ENCODE data around the gene RREB1.

RREB1 gene

GRCh38 chr6:7165002-7165889, 57.5 kb downstream of the RREB1 start:
- no peak for DNase-seq

- DNase-seq: no peak
Observed at GRCh38 chr6:7165890-7166267, 58.1 kb downstream of the RREB1 start.

- DNase-seq: no peak
Observed at GRCh38 chr6:7166410-7167293, 58.9 kb downstream of the RREB1 start.

- no peak for DNase-seq
Observed at GRCh38 chr6:7169296-7169721, 61.5 kb downstream of the RREB1 start.

GRCh38 chr6:7170117-7170732, 62.5 kb downstream of the RREB1 start:
- no peak for DNase-seq

- DNase-seq: no peak
Observed at GRCh38 chr6:7171119-7171518, 63.4 kb downstream of the RREB1 start.

GRCh38 chr6:7171733-7172132, 64.0 kb downstream of the RREB1 start:
- DNase-seq: no peak

GRCh38 chr6:7172649-7173048, 64.9 kb downstream of the RREB1 start:
- no peak for DNase-seq

- DNase-seq: no peak
Observed at GRCh38 chr6:7173843-7174503, 66.2 kb downstream of the RREB1 start.

- no peak for DNase-seq
Observed at GRCh38 chr6:7175462-7175861, 67.7 kb downstream of the RREB1 start.

- DNase-seq: no peak
Observed at GRCh38 chr6:7176208-7176607, 68.4 kb downstream of the RREB1 start.

- no peak for DNase-seq
Observed at GRCh38 chr6:7178280-7178679, 70.5 kb downstream of the RREB1 start.

GRCh38 chr6:7180751-7181150, 73.0 kb downstream of the RREB1 start:
- no peak for DNase-seq

GRCh38 chr6:7183707-7184106, 75.9 kb downstream of the RREB1 start:
- DNase-seq: no peak

GRCh38 chr6:7184502-7184901, 76.7 kb downstream of the RREB1 start:
- no peak for DNase-seq

GRCh38 chr6:7185561-7185960, 77.8 kb downstream of the RREB1 start:
- DNase-seq: no peak

- DNase-seq: no peak
Observed at GRCh38 chr6:7188492-7188891, 80.7 kb downstream of the RREB1 start.

- no peak for DNase-seq
Observed at GRCh38 chr6:7189101-7189758, 81.5 kb downstream of the RREB1 start.

GRCh38 chr6:7190791-7191190, 83.0 kb downstream of the RREB1 start:
- no peak for DNase-seq

GRCh38 chr6:7193122-7193521, 85.4 kb downstream of the RREB1 start:
- no peak for DNase-seq

- DNase-seq: no peak
Observed at GRCh38 chr6:7194657-7195056, 86.9 kb downstream of the RREB1 start.

- DNase-seq: no peak
Observed at GRCh38 chr6:7195339-7196018, 87.7 kb downstream of the RREB1 start.

Data from retina (tissue), 1 donor.